CD8-positive, alpha-beta memory T cell (primary cell): Measurements from ENCODE around the gene TBPL2. TPM values are rescaled to one million over a fixed set of nuclear protein-coding genes. Genes with fewer than 3 reads are reported as not detected.

Experiments used
- CTCF ChIA-PET: fragments of 350-600 bp; sonication (Branson Sonifier 250); formaldehyde crosslinking; loops from one replicate; lab custom pipeline; 2021; ENCODE audit warnings: antibody characterized with exemption; lab: Charles Lee
- POLR2A ChIA-PET: fragments of 350-600 bp; sonication (Branson Sonifier 250); formaldehyde crosslinking; loops from one replicate; lab custom pipeline; 2021; ENCODE audit warnings: antibody characterized with exemption; lab: Charles Lee
- DNase-seq, 5 donors: peaks; one replicate each; pipeline versions ENCODE4 v3.0.0 to v3.0.0-alpha.2; 2020 to 2022; ENCODE audit warnings: mixed read lengths in 1 of 5
- H3K27ac ChIP-seq: one replicate; pipeline ENCODE4 v1.7.0; 2013; ENCODE audit warnings: low read depth, mild to moderate bottlenecking, low read length, moderate library complexity
- H3K27me3 ChIP-seq: 2 replicates; pipeline ENCODE4 v1.7.0; 2013; ENCODE audit warnings: low read length, mild to moderate bottlenecking; ENCODE audit not compliant: insufficient read depth, poor library complexity, severe bottlenecking
- H3K36me3 ChIP-seq: 2 replicates; pipeline ENCODE4 v1.7.0; 2013; ENCODE audit warnings: mild to moderate bottlenecking, low read length, moderate library complexity; ENCODE audit not compliant: insufficient read depth
- H3K4me1 ChIP-seq: 2 replicates; pipeline ENCODE4 v1.7.0; 2013; ENCODE audit warnings: mild to moderate bottlenecking, low read length, moderate library complexity; ENCODE audit not compliant: insufficient read depth
- H3K4me3 ChIP-seq: 2 replicates; pipeline ENCODE4 v1.7.0; 2013; ENCODE audit warnings: mild to moderate bottlenecking, low read length
- H3K9me3 ChIP-seq: 2 replicates; pipeline ENCODE4 v1.7.0; 2013; ENCODE audit warnings: mild to moderate bottlenecking, low read length
- H3K27ac Mint-ChIP-seq, 8 donors: one replicate each; pipeline ENCODE4 v1.8.0; 2020 to 2021; ENCODE audit warnings: mixed read lengths in 8 of 8, mild to moderate bottlenecking in 6 of 8, inconsistent platforms in 3 of 8, moderate library complexity in 3 of 8
- H3K27me3 Mint-ChIP-seq, 2 donors: one replicate each; pipeline ENCODE4 v1.8.0; 2020 to 2021; ENCODE audit warnings: mixed read lengths in 2 of 2, mild to moderate bottlenecking in 1 of 2, moderate library complexity in 1 of 2
- H3K36me3 Mint-ChIP-seq, 3 donors: one replicate each; pipeline ENCODE4 v1.8.0; 2020 to 2021; ENCODE audit warnings: mixed read lengths in 3 of 3, inconsistent platforms in 1 of 3, mild to moderate bottlenecking in 1 of 3
- H3K4me1 Mint-ChIP-seq, 3 donors: one replicate each; pipeline ENCODE4 v1.8.0; 2020 to 2021; ENCODE audit warnings: mixed read lengths in 3 of 3, inconsistent platforms in 1 of 3, mild to moderate bottlenecking in 1 of 3
- H3K4me3 Mint-ChIP-seq, 7 donors: one replicate each; pipeline ENCODE4 v1.8.0; 2020 to 2021; ENCODE audit warnings: mixed read lengths in 7 of 7, mild to moderate bottlenecking in 6 of 7, moderate library complexity in 4 of 7, inconsistent platforms in 2 of 7
- H3K9me3 Mint-ChIP-seq, 5 donors: one replicate each; pipeline ENCODE4 v1.8.0; 2020 to 2022; ENCODE audit warnings: mixed read lengths in 5 of 5, mild to moderate bottlenecking in 3 of 5, moderate library complexity in 2 of 5, inconsistent platforms in 1 of 5
- polyA plus RNA-seq: library from polyadenylated mRNA; unstranded; fragments of 300-500 nt; fragmentation: Illumina TruSeq; gene quantifications from one replicate; pipeline ENCODE4 v1.2.3, GENCODE V29; 2021
- total RNA-seq, 2 experiments: library from RNA; stranded (reverse); gene quantifications; one replicate each; pipeline ENCODE4 v1.2.3, GENCODE V29; 2021

The TBPL2 gene
- total and polyA plus RNA-seq, 3 experiments from 2014 or later = not detected

DNA sequence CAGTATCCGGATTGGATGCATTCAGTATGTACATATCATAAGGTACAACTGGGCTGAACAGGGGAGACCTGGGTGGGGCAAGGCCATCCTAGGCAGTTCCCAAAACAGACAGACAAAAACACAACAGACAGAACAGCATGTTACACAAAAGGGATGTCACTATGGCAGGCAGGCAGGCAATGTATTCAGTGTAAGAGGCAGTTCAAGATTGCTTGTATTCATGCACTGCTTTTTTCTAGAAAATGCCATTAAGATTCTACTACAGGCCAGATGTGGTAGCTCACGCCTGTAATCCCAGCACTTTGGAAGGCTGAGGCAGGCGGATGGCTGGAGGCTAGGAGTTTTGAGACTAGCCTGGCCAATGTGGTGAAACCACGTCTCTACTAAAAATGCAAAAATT is 3.5 kb downstream of the TBPL2 start:
- H3K4me1 Mint-ChIP-seq = peaks cover 16 to 25% (median 25%) of the 10 kb centered on the region in 3 donors
- no peak for DNase-seq

DNA sequence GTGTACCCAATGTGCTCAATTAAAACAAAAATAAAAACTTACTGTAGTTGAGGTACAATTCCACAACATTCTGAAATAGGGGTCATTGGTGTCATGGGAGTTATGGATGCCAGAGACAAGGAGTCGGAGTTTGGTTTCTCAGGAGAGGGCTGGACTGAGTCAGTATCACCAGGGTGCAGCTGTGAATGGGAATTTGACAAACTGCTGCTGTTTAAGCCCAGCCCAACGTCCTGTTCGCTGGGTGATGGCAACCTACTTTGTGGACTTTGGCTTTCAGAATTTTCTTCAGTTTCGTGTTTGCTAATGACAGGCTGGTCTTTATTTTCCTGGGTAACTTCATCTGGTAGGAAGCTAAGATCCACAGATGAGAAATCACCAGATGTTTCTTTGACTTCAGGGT is 3.9 kb downstream of the TBPL2 start:
- DNase-seq = no peak
- no peak overlapping the region for H3K27ac ChIP-seq
- Mint-ChIP-seq H3K9me3 (no peaks in the 10 kb centered on the region), H3K27ac (peak overlapping the region in 1 of 8 donors; percentile 44), H3K36me3 (no peaks in the 10 kb centered on the region), H3K27me3 (peaks cover 0 to 5% of the 10 kb centered on the region in 2 donors), H3K4me3 (no peak overlapping the region), H3K4me1 (peaks cover 16 to 25% (median 25%) of the 10 kb centered on the region in 3 donors)
- H3K36me3 ChIP-seq = no peaks in the 10 kb centered on the region
- no peaks in the 10 kb centered on the region for H3K9me3 ChIP-seq
- H3K4me1 ChIP-seq = peaks cover 28% of the 10 kb centered on the region
- no peak overlapping the region for H3K4me3 ChIP-seq
- H3K27me3 ChIP-seq = no peaks in the 10 kb centered on the region
- ChIA-PET CTCF (interaction anchor here (4.3 kb wide), 1 partner anchor 10 kb away, joined by 18 read pairs; no protein-coding TSS in a partner anchor), POLR2A (no interaction called here)

More for the DNA sequence above, 3.5 kb downstream of the TBPL2 start:
- H3K36me3 Mint-ChIP-seq = no peaks in the 10 kb centered on the region
- no peaks in the 10 kb centered on the region for H3K9me3 ChIP-seq
- CTCF ChIA-PET = interaction anchor here (1.8 to 4.3 kb wide), 2 partner anchors 8 to 10 kb away, joined by 6 to 18 read pairs; no protein-coding TSS in a partner anchor
- no peaks in the 10 kb centered on the region for H3K27me3 ChIP-seq
- peaks cover 0 to 5% of the 10 kb centered on the region in 2 donors for H3K27me3 Mint-ChIP-seq
- no peak overlapping the region for H3K4me3 ChIP-seq
- peaks cover 28% of the 10 kb centered on the region for H3K4me1 ChIP-seq
- no peaks in the 10 kb centered on the region for H3K36me3 ChIP-seq
- POLR2A ChIA-PET = no interaction called here
- no peak overlapping the region for H3K27ac ChIP-seq
- no peaks in the 10 kb centered on the region for H3K9me3 Mint-ChIP-seq
- peak overlapping the region in 2 of 8 donors; percentile 35 to 44 for H3K27ac Mint-ChIP-seq
- H3K4me3 Mint-ChIP-seq = no peak overlapping the region

DNA sequence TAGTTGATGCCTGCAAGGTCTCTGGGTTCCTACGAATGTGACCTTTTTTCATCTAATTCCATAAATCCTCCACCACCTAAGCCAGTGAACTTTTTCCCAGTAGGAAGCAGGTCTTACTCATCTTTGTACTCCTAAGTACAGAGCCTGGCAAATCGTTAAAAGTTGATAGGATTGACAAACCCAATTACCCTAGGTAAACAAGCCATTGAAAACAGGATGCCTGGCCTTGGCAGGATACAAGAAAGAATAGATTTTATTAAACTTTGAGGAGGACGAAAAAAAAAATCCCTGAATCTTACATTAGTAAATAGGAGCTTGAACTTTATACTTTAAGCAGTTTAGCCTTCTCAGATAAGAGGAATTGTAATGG is 5.6 kb downstream of the TBPL2 start:
- peaks cover 0 to 5% of the 10 kb centered on the region in 2 donors for H3K27me3 Mint-ChIP-seq
- H3K4me3 Mint-ChIP-seq = peak overlapping the region in 1 of 7 donors; percentile 24
- Histone ChIP-seq H3K27ac (no peak overlapping the region), H3K9me3 (no peaks in the 10 kb centered on the region), H3K36me3 (no peaks in the 10 kb centered on the region), H3K4me1 (peaks cover 31% of the 10 kb centered on the region), H3K27me3 (no peaks in the 10 kb centered on the region), H3K4me3 (peak overlapping the region; percentile 14)
- H3K4me1 Mint-ChIP-seq = peaks cover 19 to 30% (median 29%) of the 10 kb centered on the region in 3 donors
- ChIA-PET POLR2A (interaction anchor here (0.5 kb wide), 1 partner anchor 163 kb away, joined by 3 read pairs; no protein-coding TSS in a partner anchor), CTCF (interaction anchor here (0.6 to 4.3 kb wide), 4 partner anchors 9 to 164 kb away, joined by 3 to 18 read pairs (median 6); partner anchors contain the start of gene FBXO34)
- H3K27ac Mint-ChIP-seq = peak overlapping the region in 4 of 8 donors; percentile 9 to 31 (median 30)
- H3K36me3 Mint-ChIP-seq = no peaks in the 10 kb centered on the region
- H3K9me3 Mint-ChIP-seq = no peaks in the 10 kb centered on the region
- DNase-seq = no peak

DNA sequence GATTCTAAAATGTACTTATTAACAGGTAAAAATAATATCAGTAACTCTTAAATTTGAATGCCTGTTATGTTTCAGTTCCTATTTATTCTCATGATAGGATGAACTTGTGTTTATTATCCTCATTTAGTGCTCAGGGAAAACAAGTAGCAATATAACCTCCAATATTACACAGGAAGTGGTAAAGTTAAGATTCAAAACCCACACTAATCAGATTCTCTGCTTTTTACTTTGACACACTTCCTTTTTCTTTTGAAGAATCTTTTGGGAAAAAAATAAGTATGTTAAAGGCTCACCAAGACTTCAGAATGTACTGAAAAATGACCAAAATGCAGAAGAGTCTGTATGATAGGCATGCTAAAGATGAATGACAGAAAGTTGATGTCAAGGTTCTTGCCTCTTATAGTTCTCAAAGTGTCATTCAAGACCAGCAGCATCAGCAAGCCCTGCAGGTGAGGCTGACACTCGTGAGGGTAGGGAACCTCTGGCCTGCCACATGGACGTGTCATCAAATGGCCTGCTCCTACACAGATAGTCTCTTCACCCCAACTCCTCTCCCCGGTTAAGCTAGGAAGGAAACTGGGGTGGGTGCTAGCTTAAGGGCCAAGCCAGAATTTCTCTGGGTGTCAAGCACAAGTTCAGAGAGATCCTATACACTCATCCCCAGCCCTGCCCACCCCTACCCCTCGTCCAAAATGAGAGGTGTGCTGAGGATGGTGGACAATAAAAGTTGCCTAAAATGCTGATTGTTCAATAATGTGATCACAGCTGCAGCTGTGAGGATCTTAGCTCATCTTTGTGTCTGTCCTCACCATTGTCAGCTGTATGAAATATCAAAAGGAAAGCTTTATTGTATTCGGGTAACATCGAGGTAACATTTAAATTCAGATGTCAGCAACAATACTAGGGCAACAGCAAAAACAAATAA is 6.3 kb downstream of the TBPL2 start:
- Histone ChIP-seq H3K9me3 (no peaks in the 10 kb centered on the region), H3K4me3 (peak overlapping the region; percentile 14), H3K4me1 (peaks cover 31% of the 10 kb centered on the region), H3K27me3 (no peaks in the 10 kb centered on the region), H3K36me3 (no peaks in the 10 kb centered on the region), H3K27ac (no peak overlapping the region)
- Mint-ChIP-seq H3K9me3 (no peaks in the 10 kb centered on the region), H3K27me3 (peaks cover 0 to 5% of the 10 kb centered on the region in 2 donors), H3K36me3 (no peaks in the 10 kb centered on the region), H3K27ac (peak overlapping the region in 7 of 8 donors; percentile 9 to 85 (median 49)), H3K4me1 (peaks cover 20 to 31% (median 31%) of the 10 kb centered on the region in 3 donors), H3K4me3 (peak overlapping the region in 6 of 7 donors; percentile 24 to 66 (median 54))
- ChIA-PET CTCF (interaction anchor here (0.6 to 4.3 kb wide), 6 partner anchors 10 to 221 kb away, joined by 3 to 18 read pairs (median 4); partner anchors contain the start of gene FBXO34), POLR2A (interaction anchor here (0.5 kb wide), 1 partner anchor 162 kb away, joined by 3 read pairs; no protein-coding TSS in a partner anchor)
- peak in 2 of 5 donors; percentile 7 to 13 for DNase-seq

DNA sequence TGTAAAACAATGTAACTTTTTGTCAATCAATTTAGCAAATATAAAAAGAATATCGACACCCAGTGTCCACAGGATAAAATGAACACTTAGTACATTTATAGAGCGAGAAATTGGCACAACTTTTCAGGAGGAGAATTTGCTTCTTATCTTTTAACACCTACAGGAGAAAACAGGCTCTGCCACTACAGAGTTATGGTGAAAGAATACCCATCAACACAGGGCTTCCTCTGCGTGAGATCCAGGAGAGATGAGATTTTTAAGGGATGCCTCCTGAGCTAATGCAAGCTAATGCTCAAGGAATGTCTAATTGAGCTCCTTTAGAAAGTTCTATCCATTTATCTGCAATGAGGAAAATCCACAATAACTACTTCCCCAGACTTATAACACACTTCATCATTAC is 7.8 kb downstream of the TBPL2 start:
- Histone ChIP-seq H3K27ac (no peak overlapping the region), H3K36me3 (no peaks in the 10 kb centered on the region), H3K9me3 (no peaks in the 10 kb centered on the region), H3K4me3 (no peak overlapping the region), H3K27me3 (no peaks in the 10 kb centered on the region), H3K4me1 (peaks cover 31% of the 10 kb centered on the region)
- Mint-ChIP-seq H3K4me3 (no peak overlapping the region), H3K4me1 (peaks cover 20 to 31% (median 31%) of the 10 kb centered on the region in 3 donors), H3K9me3 (no peaks in the 10 kb centered on the region), H3K27me3 (no peaks in the 10 kb centered on the region), H3K27ac (peak overlapping the region in 3 of 8 donors; percentile 12 to 61 (median 23)), H3K36me3 (no peaks in the 10 kb centered on the region)
- ChIA-PET CTCF (interaction anchor here (0.7 to 1.7 kb wide), 5 partner anchors 11 to 220 kb away, joined by 3 to 4 read pairs (median 4); no protein-coding TSS in a partner anchor), POLR2A (no interaction called here)
- no peak for DNase-seq

DNA sequence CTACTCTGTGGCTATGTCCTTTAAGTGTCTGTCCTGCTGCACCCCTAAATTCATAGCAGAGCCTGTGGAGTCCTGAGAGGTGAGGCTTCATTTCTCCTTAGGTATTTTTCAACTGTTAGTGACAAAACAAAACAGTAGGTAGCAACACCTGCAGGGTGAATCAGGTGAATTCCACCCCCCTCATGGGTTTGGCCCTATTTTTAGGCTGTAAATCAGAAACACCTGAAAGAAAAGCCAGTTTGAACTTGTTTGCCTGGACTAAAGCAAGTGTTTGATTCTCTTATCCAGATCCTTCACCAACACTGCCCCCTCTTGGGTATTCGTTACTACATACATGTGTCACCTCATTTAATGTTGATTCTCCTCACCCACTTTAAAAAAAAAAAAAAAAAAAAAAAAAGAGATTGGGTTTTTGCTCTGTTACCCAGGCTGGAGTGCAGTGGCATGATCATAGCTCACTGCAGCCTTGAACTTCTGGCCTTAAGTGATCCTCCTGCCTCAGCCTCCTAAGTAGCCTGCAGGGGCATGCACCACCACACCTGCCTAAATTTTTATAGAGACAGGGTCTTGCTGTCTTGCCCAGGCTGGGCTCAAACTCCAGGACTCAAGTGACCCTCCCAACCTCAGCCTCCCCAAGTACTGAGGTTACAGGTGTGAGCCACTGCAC is 10.3 kb downstream of the TBPL2 start:
- POLR2A ChIA-PET = no interaction called here

DNA sequence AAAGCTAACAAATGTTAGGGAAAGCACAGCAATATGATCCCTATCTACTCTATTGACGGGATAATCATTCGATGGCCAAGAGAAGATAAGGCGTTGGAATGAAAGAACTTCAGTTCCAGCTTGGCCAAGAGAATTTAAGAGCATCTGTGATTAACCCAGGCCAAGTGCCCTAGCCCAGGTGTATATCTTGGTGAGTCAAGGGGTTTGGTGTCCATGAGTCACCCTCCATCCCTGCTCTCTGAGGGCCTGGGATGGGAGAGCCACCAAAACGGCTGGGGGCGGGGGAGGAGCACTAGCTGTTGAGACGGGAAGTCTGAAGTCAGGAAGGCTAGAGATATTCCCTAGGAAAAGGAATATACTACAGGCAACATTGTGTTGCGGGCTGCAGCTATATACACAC is 13.0 kb downstream of the TBPL2 start:
- ChIA-PET CTCF (interaction anchor here (1.0 to 3.2 kb wide), 6 partner anchors 10 to 181 kb away, joined by 3 to 10 read pairs (median 6); no protein-coding TSS in a partner anchor), POLR2A (interaction anchor here (1.2 kb wide), 1 partner anchor 324 kb away, joined by 3 read pairs; no protein-coding TSS in a partner anchor)
- H3K4me1 Mint-ChIP-seq = peaks cover 4 to 7% (median 7%) of the 10 kb centered on the region in 3 donors
- H3K9me3 Mint-ChIP-seq = no peaks in the 10 kb centered on the region
- DNase-seq = no peak
- Histone ChIP-seq H3K9me3 (no peaks in the 10 kb centered on the region), H3K36me3 (no peaks in the 10 kb centered on the region), H3K4me1 (peaks cover 4% of the 10 kb centered on the region), H3K27ac (no peak overlapping the region), H3K4me3 (no peak overlapping the region), H3K27me3 (no peaks in the 10 kb centered on the region)
- no peaks in the 10 kb centered on the region for H3K36me3 Mint-ChIP-seq
- no peak overlapping the region for H3K27ac Mint-ChIP-seq
- H3K4me3 Mint-ChIP-seq = no peak overlapping the region
- H3K27me3 Mint-ChIP-seq = no peaks in the 10 kb centered on the region

More for the DNA sequence above, 10.3 kb downstream of the TBPL2 start:
- H3K4me1 Mint-ChIP-seq = peaks cover 20 to 31% (median 31%) of the 10 kb centered on the region in 3 donors
- no peaks in the 10 kb centered on the region for H3K27me3 Mint-ChIP-seq
- H3K4me3 Mint-ChIP-seq = no peak overlapping the region
- H3K27ac ChIP-seq = no peak overlapping the region
- peak overlapping the region in 3 of 8 donors; percentile 0 to 73 (median 40) for H3K27ac Mint-ChIP-seq
- no peaks in the 10 kb centered on the region for H3K27me3 ChIP-seq
- no peaks in the 10 kb centered on the region for H3K36me3 ChIP-seq
- no peaks in the 10 kb centered on the region for H3K9me3 ChIP-seq
- H3K4me1 ChIP-seq = peaks cover 29% of the 10 kb centered on the region
- CTCF ChIA-PET = interaction anchor here (0.9 to 2.9 kb wide), 3 partner anchors 12 to 160 kb away, joined by 3 to 10 read pairs (median 6); partner anchors contain the start of gene FBXO34
- no peaks in the 10 kb centered on the region for H3K36me3 Mint-ChIP-seq
- no peaks in the 10 kb centered on the region for H3K9me3 Mint-ChIP-seq
- no peak overlapping the region for H3K4me3 ChIP-seq
- peak in 4 of 5 donors; percentile 12 to 66 (median 56) for DNase-seq
